Endothelial cell of umbilical vein (primary cell): ENCODE results near the gene FAM3B. TPM values are rescaled to one million over a fixed set of nuclear protein-coding genes. Genes with fewer than 3 reads are reported as not detected.

Source experiments
- BruUV-seq: library from RNA; stranded (reverse); fragments of 400-500 nt; replicated peaks from 2 replicates; lab custom pipeline; 2021; lab: Mats Ljungman, UMichigan
- CTCF ChIA-PET: fragments of 300-600, 350-600 bp; sonication (Branson Sonifier 250); formaldehyde crosslinking; loops from one replicate; lab custom pipeline; 2021; ENCODE audit warnings: antibody characterized with exemption, inconsistent platforms; lab: Charles Lee
- POLR2A ChIA-PET: fragments of 300-600, 350-600 bp; sonication (Branson Sonifier 250); formaldehyde crosslinking; loops from one replicate; lab custom pipeline; 2021; ENCODE audit warnings: antibody characterized with exemption, inconsistent platforms; lab: Charles Lee
- DNase-seq: peaks from one replicate; pipeline ENCODE4 v3.0.0-alpha.2; 2011; ENCODE audit warnings: low read depth, low spot score
- FAIRE-seq: peaks from 2 replicates; lab custom pipeline; 2011; peaks lifted over from hg19 to GRCh38; lab: Jason Lieb, UNC
- H2AFZ ChIP-seq: 2 replicates; pipeline ENCODE4 v1.6.0; 2012; ENCODE audit warnings: low read depth, low read length, control low read depth, inconsistent platforms
- H3K27ac ChIP-seq: 2 replicates; pipeline ENCODE4 v1.5.1; 2011; ENCODE audit warnings: low read depth, mild to moderate bottlenecking, control low read depth, low read length, moderate library complexity; ENCODE audit not compliant: insufficient read depth
- H3K27me3 ChIP-seq, 2 experiments: 2 replicates each; pipeline versions ENCODE4 v1.6.0 to v1.6.1; 2011; ENCODE audit warnings: low read length in 2 of 2, mixed read lengths in 1 of 2; ENCODE audit not compliant: control insufficient read depth in 2 of 2, insufficient read depth in 2 of 2
- H3K36me3 ChIP-seq, 2 experiments: 2 replicates in 1 of 2; 3 replicates in 1 of 2; pipeline ENCODE4 v1.5.1; 2011; ENCODE audit warnings: low read length in 2 of 2, mild to moderate bottlenecking in 1 of 2, moderate library complexity in 1 of 2; ENCODE audit not compliant: control insufficient read depth in 2 of 2, insufficient read depth in 2 of 2; ENCODE audit errors: extremely low read depth in 1 of 2
- H3K4me1 ChIP-seq: 3 replicates; pipeline ENCODE4 v1.5.1; 2011; ENCODE audit warnings: mild to moderate bottlenecking, low read length; ENCODE audit not compliant: control insufficient read depth, insufficient read depth; ENCODE audit errors: extremely low read depth
- H3K4me2 ChIP-seq: 2 replicates; pipeline ENCODE4 v1.6.1; 2011; ENCODE audit warnings: low read length, control low read depth, mixed read lengths; ENCODE audit not compliant: insufficient read depth
- H3K4me3 ChIP-seq, 3 experiments: fragments of 200-600 bp in 1 of 3; sonication (generic), shearing (Covaris generic) in 1 of 3; replicated peaks in 1 of 3; 2 replicates each; pipeline ENCODE4 v1.5.1; 2011 to 2016; ENCODE audit warnings: control low read depth in 3 of 3, low read length in 3 of 3, mild to moderate bottlenecking in 2 of 3, inconsistent platforms in 1 of 3, low read depth in 1 of 3, moderate library complexity in 1 of 3; ENCODE audit not compliant: insufficient read depth in 1 of 3
- H3K79me2 ChIP-seq: 2 replicates; pipeline ENCODE4 v1.6.0; 2012; ENCODE audit warnings: low read length, inconsistent platforms; ENCODE audit not compliant: control insufficient read depth, insufficient read depth
- H3K9ac ChIP-seq: replicated peaks from 2 replicates; pipeline ENCODE3; 2011; ENCODE audit warnings: low read length, control low read depth; ENCODE audit not compliant: insufficient read depth; ENCODE audit errors: extremely low read depth
- H3K9me1 ChIP-seq: replicated peaks from 3 replicates; pipeline ENCODE4 v1.6.0; 2011; ENCODE audit warnings: mild to moderate bottlenecking, low read length; ENCODE audit not compliant: control insufficient read depth, insufficient read depth; ENCODE audit errors: extremely low read depth
- H3K9me3 ChIP-seq: replicated peaks from 2 replicates; pipeline ENCODE4 v1.5.1; 2012; ENCODE audit warnings: low read length, inconsistent platforms; ENCODE audit not compliant: control insufficient read depth, insufficient read depth
- H4K20me1 ChIP-seq: replicated peaks from 2 replicates; pipeline ENCODE3; 2011; ENCODE audit warnings: mild to moderate bottlenecking, low read length; ENCODE audit not compliant: control insufficient read depth, insufficient read depth; ENCODE audit errors: extremely low read depth
- EZH2 ChIP-seq: IDR thresholded peaks from 2 replicates; pipeline ENCODE4 v1.6.1; 2012; ENCODE audit warnings: borderline replicate concordance, low read depth, mild to moderate bottlenecking, moderate library complexity, low read length, inconsistent platforms; ENCODE audit not compliant: severe bottlenecking
- FOS ChIP-seq: IDR thresholded peaks from 2 replicates; pipeline ENCODE4 v1.6.1; 2011; ENCODE audit warnings: mild to moderate bottlenecking, low read length, moderate library complexity, borderline replicate concordance; ENCODE audit not compliant: insufficient read depth
- GATA2 ChIP-seq: IDR thresholded peaks from 2 replicates; pipeline ENCODE4 v1.7.0; 2011; ENCODE audit warnings: low read depth, mild to moderate bottlenecking, moderate library complexity, mixed read lengths, low read length; ENCODE audit not compliant: insufficient read length, insufficient read depth
- JUN ChIP-seq: IDR thresholded peaks from 2 replicates; pipeline ENCODE4 v1.6.1; 2011; ENCODE audit warnings: borderline replicate concordance, low read depth; ENCODE audit not compliant: insufficient read length, insufficient read depth
- MYC ChIP-seq: IDR thresholded peaks from one replicate; pipeline ENCODE4 v1.6.1; 2011; ENCODE audit warnings: mild to moderate bottlenecking, low read depth, low read length
- POLR2A ChIP-seq: IDR thresholded peaks from 2 replicates; pipeline ENCODE4 v1.6.1; 2012; ENCODE audit warnings: low read depth, mild to moderate bottlenecking, control low read depth, low read length
- POLR2AphosphoS5 ChIP-seq: IDR thresholded peaks from 2 replicates; pipeline ENCODE4 v1.6.1; 2012; ENCODE audit warnings: low read depth, mild to moderate bottlenecking, control low read depth, low read length, moderate library complexity; ENCODE audit not compliant: insufficient read depth
- dilution Hi-C: fragments of 300-500 bp; cut with MboI; formaldehyde crosslinking; loops from one replicate; pipeline ENCODE4 v1.15.0; 2019; ENCODE audit warnings: low sequenced_read_pairs; ENCODE audit not compliant: extremely low pct_ligation_motif_present
- intact Hi-C: fragments of 100-400 bp; cut with micrococcal nuclease; formaldehyde crosslinking; loops from one replicate; pipeline ENCODE4 v1.10.0; 2022
- polyA plus RNA-seq, 4 experiments: library from polyadenylated mRNA; depleted of rRNA in 3 of 4; stranded (reverse) in 3 of 4; unstranded in 1 of 4; fragments of >200 nt; gene quantifications; 2 replicates each; pipeline versions ENCODE4 v1.2.1 to v1.2.3, GENCODE V29; 2011 to 2012; ENCODE audit warnings: missing spikeins in 1 of 4
- total RNA-seq: library from RNA; stranded (reverse); gene quantifications from 2 replicates; pipeline ENCODE4 v1.2.3, GENCODE V29; 2021
- TF ChIP-seq, protein P1 (sequence below), 2 donors: IDR thresholded peaks; 1 replicate in 1 of 2; 2 replicates in 1 of 2; pipeline ENCODE4 v1.5.1; 2011; ENCODE audit warnings: low read length in 2 of 2, mild to moderate bottlenecking in 2 of 2, moderate library complexity in 2 of 2, control low read depth in 1 of 2, inconsistent platforms in 1 of 2, low read depth in 1 of 2; ENCODE audit not compliant: insufficient read depth in 1 of 2; ENCODE audit errors: extremely low read depth in 1 of 2
- TF ChIP-seq, protein P2 (sequence below): IDR thresholded peaks from 2 replicates; pipeline ENCODE4 v1.6.1; 2011; ENCODE audit not compliant: insufficient read depth, insufficient read length

FAM3B gene
- total and polyA plus RNA-seq, 2 donors (not counting 3 experiments of a cell fraction or from before 2014, with no cell fraction given): not detected

DNA sequence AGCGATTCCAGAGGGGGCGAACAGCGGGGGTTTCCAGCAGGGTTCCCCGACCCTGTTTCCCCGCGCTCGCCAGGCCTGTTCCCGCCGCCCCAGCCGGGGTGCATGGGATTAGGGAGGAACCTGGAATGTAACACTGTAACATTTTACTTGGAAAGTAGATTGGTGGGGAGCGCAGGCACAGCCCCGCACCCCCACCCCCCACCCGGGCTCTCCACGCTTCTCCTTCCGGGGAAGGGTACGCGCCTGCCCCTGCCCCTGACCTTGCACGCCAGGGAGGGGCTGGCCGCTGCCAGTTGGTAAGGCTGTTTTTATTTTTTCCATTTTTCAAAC is 427 bp downstream of the FAM3B start:
- Histone ChIP-seq H3K9ac (no peak overlapping the region), H3K36me3 (no peaks in the 10 kb centered on the region), H3K27ac (no peak overlapping the region), H3K9me3 (no peaks in the 10 kb centered on the region), H3K4me1 (no peaks in the 10 kb centered on the region), H2AFZ (no peak overlapping the region), H3K4me3 (no peak overlapping the region), H3K9me1 (no peaks in the 10 kb centered on the region), H4K20me1 (no peaks in the 10 kb centered on the region), H3K79me2 (no peaks in the 10 kb centered on the region), H3K4me2 (no peak overlapping the region), H3K27me3 (peaks cover 13 to 29% of the 10 kb centered on the region in 2 experiments)
- ChIA-PET CTCF (no interaction called here), POLR2A (no interaction called here)
- FAIRE-seq (no peak), DNase-seq (no peak)
- intact Hi-C loops (no loop called here), dilution Hi-C loops (no loop called here)
- no TSS peak for BruUV-seq
- TF ChIP-seq POLR2A: no peak
- TF ChIP-seq, protein P1, sequence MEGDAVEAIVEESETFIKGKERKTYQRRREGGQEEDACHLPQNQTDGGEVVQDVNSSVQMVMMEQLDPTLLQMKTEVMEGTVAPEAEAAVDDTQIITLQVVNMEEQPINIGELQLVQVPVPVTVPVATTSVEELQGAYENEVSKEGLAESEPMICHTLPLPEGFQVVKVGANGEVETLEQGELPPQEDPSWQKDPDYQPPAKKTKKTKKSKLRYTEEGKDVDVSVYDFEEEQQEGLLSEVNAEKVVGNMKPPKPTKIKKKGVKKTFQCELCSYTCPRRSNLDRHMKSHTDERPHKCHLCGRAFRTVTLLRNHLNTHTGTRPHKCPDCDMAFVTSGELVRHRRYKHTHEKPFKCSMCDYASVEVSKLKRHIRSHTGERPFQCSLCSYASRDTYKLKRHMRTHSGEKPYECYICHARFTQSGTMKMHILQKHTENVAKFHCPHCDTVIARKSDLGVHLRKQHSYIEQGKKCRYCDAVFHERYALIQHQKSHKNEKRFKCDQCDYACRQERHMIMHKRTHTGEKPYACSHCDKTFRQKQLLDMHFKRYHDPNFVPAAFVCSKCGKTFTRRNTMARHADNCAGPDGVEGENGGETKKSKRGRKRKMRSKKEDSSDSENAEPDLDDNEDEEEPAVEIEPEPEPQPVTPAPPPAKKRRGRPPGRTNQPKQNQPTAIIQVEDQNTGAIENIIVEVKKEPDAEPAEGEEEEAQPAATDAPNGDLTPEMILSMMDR (IDR thresholded peaks at IDR 0.05; ENCODE audit: extremely low read depth in 1 of 2, insufficient read depth in 1 of 2, low read depth in 1 of 2, low read length in 2 of 2): no peak
- no peak for TF ChIP-seq MYC
- no peak for TF ChIP-seq JUN
- TF ChIP-seq GATA2: no peak
- no peak for TF ChIP-seq EZH2
- TF ChIP-seq POLR2AphosphoS5: no peak
- TF ChIP-seq, protein P2, sequence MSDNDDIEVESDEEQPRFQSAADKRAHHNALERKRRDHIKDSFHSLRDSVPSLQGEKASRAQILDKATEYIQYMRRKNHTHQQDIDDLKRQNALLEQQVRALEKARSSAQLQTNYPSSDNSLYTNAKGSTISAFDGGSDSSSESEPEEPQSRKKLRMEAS: no peak
- TF ChIP-seq FOS: no peak
